ENCODE results near the gene PHC3.

- TF ChIP-seq REST (IDR thresholded peaks at IDR 0.05; ENCODE audit: borderline replicate concordance): no peak
- no peak for TF ChIP-seq CTCF (IDR thresholded peaks at IDR 0.05; ENCODE audit: poor library complexity, severe bottlenecking)
- TF ChIP-seq POLR2AphosphoS5 (IDR thresholded peaks at IDR 0.05): no peak
- no peak for TF ChIP-seq RAD21 (conservative IDR thresholded peaks at IDR 0.05)
Observed at GRCh38 chr3:170228093-170228766, 46.7 kb upstream of the PHC3 start.

Measured in neural cell (in vitro differentiated cells).